Gastroesophageal sphincter (tissue), 3 donors: ENCODE results near the gene PEX10.

Experiments
- CTCF ChIP-seq, 4 experiments: fragments of 200-600 bp in 2 of 4; fragments of 450-650 bp in 2 of 4; sonication (generic) in 1 of 4; IDR thresholded peaks; one replicate each; pipeline ENCODE4 v1.5.1; 2017 to 2019; ENCODE audit warnings: antibody characterized with exemption in 4 of 4, mild to moderate bottlenecking in 2 of 4, moderate library complexity in 2 of 4
- EP300 ChIP-seq: sonication (generic); formaldehyde crosslinking; IDR thresholded peaks from one replicate; pipeline ENCODE4 v1.6.1; 2017; ENCODE audit warnings: antibody characterized with exemption, mild to moderate bottlenecking
- POLR2A ChIP-seq, 2 donors: fragments of 450-650 bp; IDR thresholded peaks; one replicate each; pipeline ENCODE4 v1.6.1; 2017; ENCODE audit warnings: antibody characterized with exemption in 2 of 2, mild to moderate bottlenecking in 2 of 2, moderate library complexity in 1 of 2
- POLR2AphosphoS5 ChIP-seq: sonication (generic); formaldehyde crosslinking; IDR thresholded peaks from one replicate; pipeline ENCODE4 v1.6.1; 2017; ENCODE audit warnings: antibody characterized with exemption

GRCh38 chr1:2400950-2401649, 11.3 kb downstream of the PEX10 start:
- TF ChIP-seq CTCF (IDR thresholded peaks at IDR 0.05) (no peak), POLR2A (IDR thresholded peaks at IDR 0.05) (no peak), POLR2AphosphoS5 (no peak), EP300 (no peak)
